GM19372 (cell line): ENCODE results near the gene HENMT1.
A peak's percentile ranks its signal among the peaks of the same experiment; 100 is the strongest.
"Not testable (repeated sequence)": the region's sequence is repeated elsewhere in the genome, so short reads cannot be mapped to it uniquely, and the experiment has no call there.

Experiments used
- ATAC-seq: cut with Tn5 transposase; IDR thresholded peaks from one replicate; pipeline ENCODE4 v1.9.1; 2021; ENCODE audit warnings: mild to moderate bottlenecking, low read depth, moderate library complexity; ENCODE audit not compliant: unreplicated experiment

HENMT1 gene

DNA sequence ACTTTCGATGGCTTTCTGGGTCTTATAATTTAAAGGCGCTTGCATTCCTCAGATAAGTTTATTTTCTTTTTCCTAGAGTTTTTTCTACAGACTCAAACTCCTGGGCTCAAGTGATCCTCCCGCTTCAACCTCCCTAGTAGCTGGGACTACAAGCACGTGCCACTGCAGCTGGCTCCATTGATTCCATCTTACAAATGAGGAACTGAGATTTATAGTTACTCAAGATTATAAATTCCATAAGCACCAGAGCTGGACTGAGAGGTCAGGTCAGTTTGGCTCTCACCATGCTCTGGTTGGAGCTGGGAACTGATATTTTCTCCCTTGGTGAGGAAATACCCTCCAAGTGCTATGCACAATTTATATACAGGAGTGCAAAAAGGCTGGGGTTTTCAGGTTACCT, 17.8 kb upstream of the HENMT1 start:
- ATAC-seq: no peak

DNA sequence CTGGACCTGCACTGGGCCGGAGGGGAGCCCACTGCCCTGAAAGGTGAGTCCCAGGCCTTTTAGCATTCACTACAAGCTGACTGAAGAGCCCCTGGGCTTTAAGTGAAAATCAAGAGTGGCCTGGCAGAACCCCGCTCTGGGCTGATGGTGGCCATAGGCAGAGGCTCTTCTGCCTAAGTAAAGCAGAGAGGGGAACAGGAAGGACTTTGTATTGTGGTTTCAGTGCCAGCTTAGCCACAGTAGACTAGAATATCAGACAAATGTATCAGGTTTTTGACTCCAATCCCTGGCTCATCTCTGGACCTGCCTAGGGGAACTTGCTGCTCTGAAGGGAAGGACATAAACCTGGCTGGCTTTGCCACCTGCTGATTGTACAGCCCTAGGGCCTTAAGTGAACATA, 10.2 kb upstream of the HENMT1 start:
- no peak for ATAC-seq

DNA sequence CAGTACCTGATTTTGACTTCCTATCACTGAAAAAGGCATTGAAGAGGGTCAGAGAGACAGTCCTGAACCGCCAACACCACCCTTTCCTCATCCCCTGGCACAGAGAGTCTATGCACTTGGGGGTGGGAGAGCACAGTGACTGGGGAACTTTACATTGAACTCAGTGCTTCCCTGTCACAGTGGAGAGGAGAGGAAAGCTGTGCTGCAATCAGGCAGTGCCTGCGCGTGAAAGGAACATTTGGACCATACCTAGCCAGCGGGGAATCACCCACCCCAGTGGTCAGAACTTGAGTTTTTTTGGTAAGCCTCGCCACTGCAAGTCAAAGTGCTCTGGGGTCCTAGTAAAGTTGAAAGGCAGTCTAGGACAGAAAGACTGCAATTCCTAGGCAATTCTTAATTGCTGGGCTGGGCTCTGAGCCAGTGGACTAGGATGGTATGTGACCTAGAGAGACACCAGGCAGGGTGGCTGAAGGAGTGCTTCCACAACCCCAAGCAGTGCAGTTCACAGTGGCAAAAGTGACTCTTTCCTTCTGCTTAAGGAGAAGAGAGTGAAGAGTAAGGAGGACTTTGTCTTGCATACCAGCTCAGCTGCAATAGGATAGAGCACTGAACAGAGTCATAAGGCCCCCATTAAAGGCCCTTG, 9.4 kb upstream of the HENMT1 start:
- no peak for ATAC-seq

DNA sequence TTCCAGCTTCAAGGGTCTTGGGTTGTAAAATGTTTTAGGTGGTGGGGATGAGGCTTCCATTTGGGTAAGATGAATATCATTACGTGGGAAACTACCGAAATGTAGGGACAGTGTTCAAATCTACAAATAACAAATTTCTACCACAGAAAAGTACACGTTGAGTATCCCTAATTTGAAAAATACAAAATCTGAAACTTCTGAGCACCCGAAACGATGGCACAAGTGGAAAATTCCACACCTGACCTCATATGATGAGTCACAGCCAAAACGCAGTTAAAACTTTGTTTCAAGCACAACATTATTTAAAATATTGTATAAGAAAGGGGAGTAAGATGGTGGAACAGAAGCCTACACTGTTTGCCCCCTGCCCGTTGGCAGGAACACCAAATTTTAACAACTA, 8.8 kb upstream of the HENMT1 start:
- no peak for ATAC-seq

DNA sequence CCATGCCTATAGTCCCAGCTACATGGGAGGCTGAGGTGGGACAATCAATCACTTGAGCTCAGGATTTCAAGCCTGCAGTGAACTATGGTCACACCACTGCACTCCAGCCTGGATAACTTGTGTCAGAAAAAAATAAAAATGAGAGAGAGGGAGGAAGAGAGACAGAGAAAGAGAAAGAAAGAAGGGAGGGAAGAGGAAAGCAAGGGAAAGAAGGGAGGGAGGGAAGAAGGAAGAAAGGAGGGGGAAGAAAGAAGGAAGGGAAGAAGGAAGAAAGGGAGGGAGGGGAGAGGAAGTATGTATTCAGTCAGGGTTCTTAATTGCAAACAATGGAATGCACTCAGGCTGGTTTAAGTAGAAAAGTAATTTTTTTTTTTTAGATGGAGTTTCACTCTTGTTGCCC, 7.9 kb upstream of the HENMT1 start:
- ATAC-seq: no peak

DNA sequence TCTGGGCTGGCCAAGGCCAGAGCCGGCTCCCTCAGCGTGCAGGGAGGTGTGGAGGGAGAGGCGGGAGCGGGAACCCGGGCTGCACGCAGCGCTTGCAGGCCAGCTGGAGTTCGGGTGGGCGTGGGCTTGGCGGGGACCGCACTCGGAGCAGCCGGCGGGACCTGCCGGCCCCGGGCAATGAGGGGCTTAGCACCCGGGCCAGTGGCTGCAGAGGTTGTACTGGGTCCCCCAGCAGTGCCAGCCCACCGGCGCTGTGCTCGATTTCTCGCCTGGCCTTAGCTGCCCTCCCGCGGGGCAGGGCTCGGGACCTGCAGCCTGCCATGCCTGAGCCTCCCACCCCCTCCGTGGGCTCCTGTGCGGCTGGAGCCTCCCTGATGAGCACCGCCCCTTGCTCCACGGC, 6.5 kb upstream of the HENMT1 start:
- not testable (repeated sequence) for ATAC-seq

DNA sequence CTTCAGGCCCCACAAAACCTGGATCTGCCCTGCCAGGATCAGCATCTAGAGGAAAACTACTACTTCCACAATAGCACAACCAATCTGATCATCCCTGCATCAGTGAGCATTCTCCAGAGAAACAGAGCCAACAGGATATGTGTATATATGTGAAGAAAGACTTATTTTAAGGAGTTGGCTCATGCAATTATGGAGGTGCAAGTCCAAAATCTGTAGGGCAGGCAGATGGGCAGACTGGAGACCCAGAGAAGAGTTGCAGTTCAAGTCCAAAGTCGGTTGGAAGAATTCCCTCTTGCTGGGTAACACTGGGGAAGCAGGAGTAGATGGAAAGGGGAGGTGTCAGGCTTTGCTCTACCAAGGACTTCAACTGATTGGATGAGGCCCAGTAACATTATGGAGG, 4.9 kb upstream of the HENMT1 start:
- no peak for ATAC-seq

DNA sequence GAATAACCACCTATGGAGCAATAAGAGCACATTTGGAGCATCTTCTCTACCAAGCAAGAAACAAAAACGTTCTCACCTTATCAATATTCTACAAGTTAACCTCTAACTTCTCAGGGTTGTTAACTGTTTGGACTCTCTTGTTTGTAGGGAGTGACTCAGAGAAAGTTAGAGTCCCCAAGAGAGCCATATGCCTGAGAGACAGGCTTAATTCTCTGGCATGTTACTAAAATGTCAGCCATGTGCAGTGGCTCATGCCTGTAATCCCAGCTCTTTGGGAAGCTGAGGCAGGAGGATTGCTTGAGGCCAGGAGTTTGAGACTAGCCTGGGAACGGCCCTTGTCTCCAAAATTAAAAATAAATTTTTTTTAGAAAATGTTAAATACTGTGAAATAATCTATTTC, 4.2 kb upstream of the HENMT1 start:
- no peak for ATAC-seq

DNA sequence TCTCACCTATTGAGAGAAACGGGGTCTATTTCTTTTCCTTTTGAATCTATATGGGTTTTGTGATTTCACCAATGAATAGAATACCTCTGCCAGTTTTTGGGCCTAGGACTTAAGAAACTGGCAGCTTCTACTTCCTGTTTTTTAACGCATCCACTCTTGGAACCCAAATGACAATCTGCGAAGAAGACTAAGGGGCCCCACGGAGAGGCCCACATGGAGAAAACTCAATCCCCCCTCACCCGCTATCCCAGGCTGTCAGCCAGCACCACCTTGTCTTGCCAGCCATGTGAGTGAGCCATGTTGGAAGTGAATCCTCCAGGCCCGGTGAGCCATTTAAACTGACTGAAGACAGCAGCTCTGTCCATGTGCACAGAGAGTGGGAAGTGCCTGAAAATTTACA, 3.6 kb upstream of the HENMT1 start:
- no peak for ATAC-seq

DNA sequence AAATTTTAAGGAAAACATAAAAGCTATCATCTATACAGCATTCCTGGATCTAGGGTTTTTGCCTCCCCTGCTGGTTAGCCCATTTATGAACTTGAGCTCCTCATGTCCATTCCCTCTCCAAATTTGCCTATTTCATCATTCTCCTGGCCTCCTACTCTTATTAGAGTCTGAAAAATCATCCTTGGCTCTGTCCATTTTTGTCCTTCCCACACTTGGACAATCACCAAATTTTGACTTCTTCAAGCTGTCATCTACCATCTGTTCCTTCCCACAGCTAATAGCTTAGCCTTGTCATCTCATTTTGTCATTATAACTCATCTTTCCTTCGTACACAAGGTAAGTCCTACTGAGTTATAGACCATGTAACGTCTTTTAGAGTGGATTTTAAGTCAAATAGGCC, 2.2 kb upstream of the HENMT1 start:
- ATAC-seq: no peak

DNA sequence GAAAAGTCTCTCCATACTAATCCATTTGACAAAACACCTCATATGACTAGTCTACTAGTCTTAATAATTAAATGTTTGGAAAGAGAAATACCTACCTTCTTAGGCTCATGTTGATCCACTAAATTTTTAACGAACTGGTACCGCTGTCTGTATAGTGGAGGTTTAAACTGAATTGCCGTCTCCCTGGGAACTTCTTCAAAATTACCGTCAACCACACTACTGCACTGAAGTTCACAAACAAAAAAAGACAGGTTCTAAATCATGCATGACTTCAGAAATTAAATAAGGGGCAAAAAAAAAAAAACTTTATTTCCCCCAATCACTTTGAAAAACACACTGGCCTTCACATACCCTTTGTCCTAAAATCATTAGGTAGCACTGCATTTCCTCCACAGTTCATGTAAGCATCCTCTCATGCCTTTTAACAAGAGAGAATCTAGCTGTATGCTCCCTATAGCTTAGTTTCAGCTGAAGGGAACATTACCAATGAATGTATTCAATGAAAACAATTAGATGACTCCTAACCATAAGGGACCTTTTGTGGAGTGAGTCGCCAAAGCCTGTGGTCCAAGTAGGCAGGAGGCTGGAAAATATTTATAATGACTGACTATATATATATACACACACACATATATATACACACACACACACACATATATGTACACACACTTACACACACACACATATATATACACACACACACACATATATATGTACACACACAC, 3.4 kb downstream of the HENMT1 start:
- ATAC-seq: no peak

DNA sequence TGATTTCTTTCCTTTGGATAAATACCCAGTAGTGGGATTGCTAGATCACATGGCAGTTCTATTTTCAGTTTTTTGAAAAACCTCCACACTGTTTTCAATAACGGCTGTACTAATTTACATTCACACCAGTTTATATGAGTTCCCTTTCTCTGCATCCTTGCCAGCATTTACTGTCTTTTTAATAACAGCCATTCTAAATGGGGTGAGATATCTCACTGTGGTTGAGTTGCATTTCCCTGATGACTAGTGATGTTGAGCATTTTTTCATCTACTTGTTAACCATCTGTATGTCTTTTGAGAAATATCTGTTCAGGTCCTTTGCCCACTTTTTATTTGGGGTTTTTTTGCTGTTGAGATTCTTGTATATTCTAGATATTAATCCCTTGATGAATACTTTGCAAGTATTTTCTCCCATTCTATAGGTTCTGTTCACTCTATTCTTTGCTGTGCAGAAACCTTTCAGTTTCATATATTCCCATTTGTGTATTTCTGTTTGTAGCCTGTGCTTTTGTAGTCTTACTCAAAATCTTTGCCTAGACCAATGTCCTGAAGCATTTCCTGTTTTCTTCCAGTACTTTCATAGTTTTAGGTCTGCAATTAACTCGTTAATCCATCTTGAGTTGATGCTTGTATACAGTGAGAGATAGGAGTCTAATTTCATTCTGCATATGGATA, 7.3 kb downstream of the HENMT1 start:
- no peak for ATAC-seq

DNA sequence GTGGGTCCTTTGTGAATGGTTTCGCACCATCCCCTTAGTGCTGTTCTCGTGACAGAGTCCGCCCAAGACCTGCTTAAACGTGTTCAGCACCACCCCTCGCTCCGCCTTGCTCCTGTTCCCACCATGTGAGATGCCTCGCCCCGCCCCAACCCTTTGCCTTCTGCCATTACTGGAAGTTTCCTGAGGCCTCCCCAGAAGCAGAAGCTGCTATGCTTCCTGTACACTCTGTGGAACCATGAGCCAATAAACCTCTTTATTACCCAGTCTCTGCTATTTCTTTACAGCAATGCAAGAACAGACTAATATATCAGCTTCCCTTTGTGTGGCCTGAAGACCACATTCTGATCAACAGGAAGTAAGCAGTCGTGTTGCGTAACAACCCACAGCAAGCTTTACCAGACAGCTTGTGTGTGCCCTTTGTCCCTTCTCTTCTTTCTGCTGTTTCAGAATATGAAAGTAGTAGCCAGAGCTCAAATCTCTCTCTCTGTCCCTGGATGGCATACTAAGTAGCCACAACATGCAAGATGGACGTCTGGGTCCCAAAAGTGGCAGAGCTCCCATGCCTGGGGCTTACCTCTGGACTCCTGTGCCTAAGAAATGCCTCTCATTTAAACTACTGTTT, 14.1 kb downstream of the HENMT1 start:
- ATAC-seq: no peak

DNA sequence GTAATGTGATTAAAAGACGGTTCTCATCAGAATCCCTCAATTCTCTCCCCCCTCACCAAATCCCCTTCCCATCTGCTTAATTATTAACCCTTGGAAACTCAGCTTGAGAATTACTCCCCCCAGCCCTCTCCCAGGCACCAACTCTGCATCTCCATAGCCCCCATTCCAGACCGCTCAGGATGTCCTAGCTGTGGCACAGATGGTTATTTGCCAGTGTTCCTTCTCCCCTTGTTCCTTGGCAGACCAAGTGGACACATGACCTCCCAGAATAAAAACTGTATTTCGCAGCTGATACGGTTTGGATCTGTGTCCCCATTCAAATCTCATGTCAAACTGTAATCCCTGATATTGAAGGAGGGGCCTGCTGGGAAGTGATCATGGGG, 14.6 kb downstream of the HENMT1 start:
- ATAC-seq: no peak

DNA sequence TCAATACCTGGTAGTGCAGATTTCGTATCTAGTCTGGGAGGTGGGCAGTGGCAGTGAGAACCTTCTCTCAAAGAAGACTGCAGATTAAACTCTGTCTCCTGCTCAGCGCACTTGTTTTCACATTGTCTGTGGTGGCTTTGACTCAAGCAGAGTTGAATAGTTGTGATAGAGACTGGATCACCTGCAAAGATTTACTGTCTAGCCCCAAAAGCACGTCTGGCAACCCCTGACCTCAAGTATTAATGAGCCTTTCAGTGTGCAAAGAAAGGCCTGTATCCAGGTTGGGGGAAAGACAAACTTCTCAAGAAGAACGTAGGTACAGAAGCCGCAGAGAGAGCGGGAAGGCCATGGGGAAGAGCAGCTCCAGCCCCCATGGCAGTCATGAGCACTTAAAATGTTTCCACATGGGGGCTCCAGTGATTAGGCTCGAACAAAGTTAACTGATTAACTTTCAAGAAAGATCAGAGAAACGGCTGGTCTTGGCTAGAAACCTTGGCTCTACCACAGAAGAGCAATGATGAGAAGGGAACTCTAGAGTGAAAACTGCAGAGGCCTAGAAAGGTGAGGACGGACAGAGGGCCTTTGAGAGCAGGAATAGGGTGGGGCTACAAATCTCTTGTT, 15.2 kb downstream of the HENMT1 start:
- ATAC-seq: no peak

DNA sequence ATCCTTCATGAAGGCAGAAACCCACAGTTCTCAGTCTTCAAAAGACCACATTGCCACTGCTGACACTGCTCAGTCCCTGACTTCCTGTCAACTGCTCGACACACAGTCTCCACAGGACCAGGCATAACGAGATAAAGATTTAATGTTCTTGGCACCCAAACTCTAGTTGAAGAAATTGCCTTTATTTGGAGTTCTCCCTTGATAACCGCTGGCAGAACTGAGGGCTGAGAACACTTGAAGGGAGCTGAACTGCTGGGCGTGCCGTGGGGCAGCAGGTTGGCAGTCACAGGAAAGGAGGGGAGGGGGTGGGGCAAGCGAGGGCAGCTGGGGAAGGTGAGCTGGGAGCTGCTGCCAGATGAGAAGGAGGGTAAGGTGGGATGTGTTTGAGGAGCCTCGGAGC, 15.9 kb downstream of the HENMT1 start:
- ATAC-seq: no peak

DNA sequence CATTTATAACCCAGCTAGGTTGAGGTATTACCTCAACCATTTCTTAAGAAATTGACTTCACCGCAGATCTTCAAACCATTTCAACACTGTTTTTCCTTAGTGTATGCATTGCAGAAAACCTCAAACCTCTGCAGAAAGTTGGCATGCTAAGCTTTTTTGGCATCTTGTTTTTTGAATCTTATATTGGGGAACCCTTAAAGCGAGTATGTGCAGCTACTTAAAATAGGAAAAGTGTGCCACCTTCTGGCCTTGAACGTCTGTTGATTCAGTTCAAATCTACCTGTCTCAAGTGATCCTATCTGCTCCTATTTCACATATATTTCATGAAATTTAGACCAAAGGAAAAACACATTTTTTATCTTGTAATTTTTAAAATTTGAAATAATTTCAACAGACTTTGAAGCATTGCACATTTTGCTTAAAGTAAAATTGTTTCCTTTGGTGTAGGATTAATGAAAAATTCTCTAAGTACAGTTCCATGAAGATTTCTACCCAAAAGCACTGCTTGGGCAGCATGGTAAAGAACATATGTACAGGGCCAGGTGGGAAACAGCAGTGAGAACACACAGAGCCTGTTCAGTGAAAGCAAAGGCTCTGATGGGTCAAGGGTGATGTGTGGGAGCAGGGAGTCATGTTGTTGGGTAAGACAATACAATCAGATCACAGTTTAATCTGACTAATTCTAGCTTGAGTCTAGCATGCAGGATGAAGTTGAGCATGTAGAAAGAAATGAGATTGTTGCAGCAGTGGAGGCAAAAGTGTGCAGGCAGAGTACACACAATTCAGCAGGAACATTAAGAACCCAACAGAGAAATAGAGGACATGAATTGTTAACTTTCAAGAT, 17.2 kb downstream of the HENMT1 start:
- ATAC-seq: peak; percentile 61

DNA sequence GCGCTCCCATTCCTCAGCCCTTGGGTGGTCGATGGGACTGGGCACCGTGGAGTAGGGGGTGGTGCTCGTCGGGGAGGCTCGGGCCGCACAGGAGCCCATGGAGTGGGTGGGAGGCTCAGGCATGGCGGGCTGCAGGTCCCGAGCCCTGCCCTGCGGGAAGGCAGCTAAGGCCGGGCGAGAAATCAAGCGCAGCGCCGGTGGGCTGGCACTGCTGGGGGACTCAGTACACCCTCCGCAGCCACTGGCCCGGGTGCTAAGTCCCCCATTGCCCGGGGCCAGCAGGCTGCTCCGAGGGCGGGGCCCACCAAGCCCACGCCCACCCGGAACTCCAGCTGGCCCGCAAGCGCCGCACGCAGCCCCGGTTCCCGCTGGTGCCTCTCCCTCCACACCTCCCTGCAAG, 20.0 kb downstream of the HENMT1 start:
- not testable (repeated sequence) for ATAC-seq

DNA sequence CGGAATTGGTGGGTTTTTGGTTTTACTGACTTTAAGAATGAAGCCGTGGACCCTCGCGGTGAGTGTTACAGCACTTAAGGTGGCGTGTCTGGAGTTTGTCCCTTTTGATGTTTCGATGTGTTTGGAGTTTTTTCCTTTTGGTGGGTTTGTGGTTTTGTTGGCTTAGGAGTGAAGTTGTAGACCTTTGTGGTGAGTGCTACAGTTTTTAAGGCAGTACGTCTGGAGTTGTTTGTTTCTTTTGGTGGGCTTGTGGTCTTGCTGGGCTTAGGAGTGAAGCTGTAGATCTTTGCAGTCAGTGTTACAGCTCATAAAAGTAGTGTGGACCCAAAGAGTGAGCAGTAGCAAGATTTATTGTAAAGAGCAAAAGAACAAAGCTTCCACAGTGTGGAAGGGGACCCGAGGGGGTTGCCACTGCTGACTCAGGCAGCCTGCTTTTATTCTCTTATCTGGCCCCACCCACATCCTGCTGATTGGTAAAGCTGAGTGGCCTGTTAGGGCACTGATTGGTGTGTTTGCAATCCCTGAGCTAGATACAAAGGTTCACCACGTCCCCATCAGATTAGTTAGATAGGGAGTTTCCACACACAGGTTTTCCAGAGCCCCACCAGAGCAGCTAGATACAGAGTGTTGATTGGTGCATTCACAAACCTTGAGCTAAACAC, 20.9 kb downstream of the HENMT1 start:
- no peak for ATAC-seq

DNA sequence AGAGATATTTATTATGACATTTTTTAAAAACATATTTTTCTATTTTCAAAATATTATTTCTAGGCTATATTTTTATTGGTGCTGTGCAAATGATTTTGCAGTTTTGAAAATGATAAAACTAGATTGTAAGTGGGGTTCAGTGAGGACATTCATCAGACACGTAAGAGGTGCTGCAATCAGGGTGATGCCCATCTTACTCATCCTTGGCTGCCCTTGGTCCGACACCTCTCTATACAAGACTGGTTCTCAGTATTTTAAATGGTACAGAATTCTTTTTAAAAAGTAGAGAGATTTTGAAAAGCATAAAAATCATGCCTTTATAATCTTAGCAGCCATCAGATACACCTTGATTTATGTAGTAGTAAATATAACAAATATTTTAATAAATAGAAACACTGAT, 24.0 kb downstream of the HENMT1 start:
- ATAC-seq: no peak
